Keratinocyte (primary cell): Measurements from ENCODE around the gene OR4D10. TPM values are rescaled to one million over a fixed set of nuclear protein-coding genes. Genes with fewer than 3 reads are reported as not detected.

Experiments used
- DNase-seq: peaks from one replicate; pipeline ENCODE4 v3.0.0-alpha.2; 2011; ENCODE audit warnings: low read depth, missing footprints, low spot score
- FAIRE-seq: peaks from 2 replicates; lab custom pipeline; 2011; peaks lifted over from hg19 to GRCh38; lab: Jason Lieb, UNC
- H2AFZ ChIP-seq: 2 replicates; pipeline ENCODE4 v1.6.0; 2012; ENCODE audit warnings: low read length, control low read depth, inconsistent platforms; ENCODE audit not compliant: control insufficient read depth
- H3K27ac ChIP-seq: 2 replicates; pipeline ENCODE4 v1.5.1; 2011; ENCODE audit warnings: low read length; ENCODE audit not compliant: control insufficient read depth, insufficient read depth
- H3K27me3 ChIP-seq: 3 replicates; pipeline ENCODE4 v1.6.0; 2011; ENCODE audit warnings: low read length; ENCODE audit not compliant: control insufficient read depth, insufficient read depth; ENCODE audit errors: extremely low read depth
- H3K36me3 ChIP-seq, 2 experiments: 2 replicates in 1 of 2; 3 replicates in 1 of 2; pipeline ENCODE4 v1.5.1; 2011; ENCODE audit warnings: low read length in 2 of 2, mild to moderate bottlenecking in 1 of 2; ENCODE audit not compliant: control insufficient read depth in 2 of 2, insufficient read depth in 2 of 2; ENCODE audit errors: extremely low read depth in 1 of 2
- H3K4me1 ChIP-seq: 3 replicates; pipeline ENCODE4 v1.5.1; 2011; ENCODE audit warnings: low read length; ENCODE audit not compliant: control insufficient read depth, insufficient read depth; ENCODE audit errors: extremely low read depth
- H3K4me2 ChIP-seq: 3 replicates; pipeline ENCODE4 v1.6.0; 2011; ENCODE audit warnings: low read depth, low read length; ENCODE audit not compliant: control insufficient read depth, insufficient read depth; ENCODE audit errors: extremely low read depth
- H3K4me3 ChIP-seq, 3 experiments: fragments of 200-600 bp in 1 of 3; sonication (generic) in 1 of 3; 2 replicates in 2 of 3; 3 replicates in 1 of 3; pipeline ENCODE4 v1.5.1; 2011 to 2016; ENCODE audit warnings: low read length in 3 of 3, mild to moderate bottlenecking in 3 of 3, control low read depth in 2 of 3, inconsistent platforms in 1 of 3, low read depth in 1 of 3, mixed read lengths in 1 of 3, mixed run types in 1 of 3, moderate library complexity in 1 of 3; ENCODE audit not compliant: control insufficient read depth in 2 of 3, insufficient read depth in 2 of 3; ENCODE audit errors: extremely low read depth in 1 of 3
- H3K79me2 ChIP-seq: 2 replicates; pipeline ENCODE4 v1.6.0; 2012; ENCODE audit warnings: low read length; ENCODE audit not compliant: control insufficient read depth, insufficient read depth
- H3K9ac ChIP-seq: 3 replicates; pipeline ENCODE4 v1.6.0; 2011; ENCODE audit warnings: low read length; ENCODE audit not compliant: control insufficient read depth, insufficient read depth; ENCODE audit errors: extremely low read depth
- H3K9me1 ChIP-seq: 3 replicates; pipeline ENCODE4 v1.6.0; 2011; ENCODE audit warnings: low read length; ENCODE audit not compliant: control insufficient read depth, insufficient read depth; ENCODE audit errors: extremely low read depth
- H3K9me3 ChIP-seq: 2 replicates; pipeline ENCODE4 v1.5.1; 2012; ENCODE audit warnings: low read depth, low read length; ENCODE audit not compliant: control insufficient read depth
- H4K20me1 ChIP-seq: 3 replicates; pipeline ENCODE4 v1.6.0; 2011; ENCODE audit warnings: low read length; ENCODE audit not compliant: control insufficient read depth, insufficient read depth; ENCODE audit errors: extremely low read depth
- EZH2 ChIP-seq: IDR thresholded peaks from one replicate; pipeline ENCODE4 v1.6.1; 2012; ENCODE audit warnings: inconsistent platforms, mild to moderate bottlenecking, low read length, moderate library complexity
- dilution Hi-C: fragments of 300-500 bp; cut with MboI; formaldehyde crosslinking; loops from one replicate; pipeline ENCODE4 v1.7.0; 2020; ENCODE audit warnings: low sequenced_read_pairs; ENCODE audit not compliant: extremely low pct_ligation_motif_present
- polyA plus RNA-seq, 5 experiments: library from polyadenylated mRNA; depleted of rRNA in 3 of 5; stranded (reverse) in 3 of 5; stranded (forward) in 1 of 5; unstranded in 1 of 5; fragments of >200 nt; gene quantifications; 1 replicate in 1 of 5; 2 replicates in 3 of 5; 3 replicates in 1 of 5; pipeline versions ENCODE4 v1.2.1 to v1.2.3, GENCODE V29; 2011 to 2012; ENCODE audit warnings: missing spikeins in 2 of 5, low read depth in 1 of 5, low replicate concordance in 1 of 5
- TF ChIP-seq, protein P1 (sequence below), 3 experiments: IDR thresholded peaks in 1 of 3; conservative IDR thresholded peaks in 1 of 3; optimal IDR thresholded peaks in 1 of 3; 2 replicates in 2 of 3; 3 replicates in 1 of 3; pipeline versions ENCODE3 to v1.5.1; 2011; ENCODE audit warnings: low read length in 3 of 3, mild to moderate bottlenecking in 3 of 3, moderate library complexity in 2 of 3, control low read depth in 1 of 3, inconsistent platforms in 1 of 3; ENCODE audit not compliant: insufficient read depth in 2 of 3; ENCODE audit errors: extremely low read depth in 1 of 3

The OR4D10 gene
- polyA plus RNA-seq, 1 donor (not counting 4 experiments of a cell fraction or from before 2014, with no cell fraction given), result not detected

DNA sequence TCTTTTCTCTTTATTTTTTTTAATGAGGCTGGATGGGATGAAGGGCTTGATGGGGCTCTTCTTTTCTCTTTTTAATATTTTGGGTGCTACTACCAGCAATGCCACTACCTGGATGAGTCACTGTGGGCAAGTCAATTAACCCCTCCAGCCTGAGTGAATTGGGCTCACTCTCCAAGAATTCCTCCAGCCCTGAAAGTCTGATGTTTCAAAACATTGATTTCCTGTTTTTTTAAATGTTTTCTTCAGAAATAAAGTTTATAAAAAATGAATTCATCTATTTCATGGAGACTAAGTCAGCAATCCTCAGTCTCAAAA, 46.1 kb upstream of the OR4D10 start:
- DNase-seq, result no peak

DNA sequence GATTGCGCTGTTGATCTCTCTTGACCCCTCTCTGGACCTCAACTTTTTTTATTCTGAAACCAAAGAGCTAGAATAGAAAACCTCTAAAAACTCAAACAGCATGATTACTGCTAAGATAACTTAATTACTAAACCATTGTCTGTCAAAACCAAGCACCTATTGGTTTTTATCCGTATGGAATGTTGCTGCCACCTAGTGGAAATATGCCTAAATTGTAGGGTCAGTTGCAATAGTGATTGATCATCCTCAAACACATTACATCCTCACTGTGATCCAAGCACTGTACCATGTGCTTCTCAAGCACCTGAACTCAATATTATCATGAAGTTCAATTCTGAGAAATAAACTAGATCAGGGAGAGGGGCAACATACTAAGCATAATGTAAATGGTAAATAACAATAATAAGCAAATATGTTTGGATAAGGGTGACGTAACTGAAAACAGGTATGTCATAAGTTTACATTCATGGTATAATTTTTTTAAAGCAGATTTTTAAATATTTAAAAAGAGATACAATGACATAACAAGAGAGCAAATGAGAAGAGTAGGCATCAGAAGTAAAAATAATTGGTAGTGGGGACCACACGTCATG, 43.1 kb upstream of the OR4D10 start:
- dilution Hi-C loops, result no loop called here
- H3K4me1 ChIP-seq, result no peaks in the 10 kb centered on the region
- no peaks in the 10 kb centered on the region for H4K20me1 ChIP-seq
- no peaks in the 10 kb centered on the region for H3K79me2 ChIP-seq
- no peak overlapping the region for H3K27ac ChIP-seq
- DNase-seq (peak; percentile 19), FAIRE-seq (peak; percentile 77)
- no peaks in the 10 kb centered on the region for H3K27me3 ChIP-seq
- no peaks in the 10 kb centered on the region for H3K9me3 ChIP-seq
- TF ChIP-seq, protein P1, sequence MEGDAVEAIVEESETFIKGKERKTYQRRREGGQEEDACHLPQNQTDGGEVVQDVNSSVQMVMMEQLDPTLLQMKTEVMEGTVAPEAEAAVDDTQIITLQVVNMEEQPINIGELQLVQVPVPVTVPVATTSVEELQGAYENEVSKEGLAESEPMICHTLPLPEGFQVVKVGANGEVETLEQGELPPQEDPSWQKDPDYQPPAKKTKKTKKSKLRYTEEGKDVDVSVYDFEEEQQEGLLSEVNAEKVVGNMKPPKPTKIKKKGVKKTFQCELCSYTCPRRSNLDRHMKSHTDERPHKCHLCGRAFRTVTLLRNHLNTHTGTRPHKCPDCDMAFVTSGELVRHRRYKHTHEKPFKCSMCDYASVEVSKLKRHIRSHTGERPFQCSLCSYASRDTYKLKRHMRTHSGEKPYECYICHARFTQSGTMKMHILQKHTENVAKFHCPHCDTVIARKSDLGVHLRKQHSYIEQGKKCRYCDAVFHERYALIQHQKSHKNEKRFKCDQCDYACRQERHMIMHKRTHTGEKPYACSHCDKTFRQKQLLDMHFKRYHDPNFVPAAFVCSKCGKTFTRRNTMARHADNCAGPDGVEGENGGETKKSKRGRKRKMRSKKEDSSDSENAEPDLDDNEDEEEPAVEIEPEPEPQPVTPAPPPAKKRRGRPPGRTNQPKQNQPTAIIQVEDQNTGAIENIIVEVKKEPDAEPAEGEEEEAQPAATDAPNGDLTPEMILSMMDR (optimal IDR thresholded peaks at IDR 0.05 in 1 of 3, IDR thresholded peaks at IDR 0.05 in 1 of 3, conservative IDR thresholded peaks at IDR 0.05 in 1 of 3; ENCODE audit: extremely low read depth in 1 of 3, insufficient read depth in 2 of 3, low read length in 3 of 3), result peak; percentile 33 to 75 (median 65)
- TF ChIP-seq EZH2, result no peak
- H3K4me2 ChIP-seq, result no peak overlapping the region
- H3K9ac ChIP-seq, result no peak overlapping the region
- no peak overlapping the region for H3K4me3 ChIP-seq
- H2AFZ ChIP-seq, result no peak overlapping the region
- H3K36me3 ChIP-seq, result no peaks in the 10 kb centered on the region
- no peaks in the 10 kb centered on the region for H3K9me1 ChIP-seq

More for the DNA sequence above, 46.1 kb upstream of the OR4D10 start:
- no peaks in the 10 kb centered on the region for H3K9me1 ChIP-seq
- no peaks in the 10 kb centered on the region for H3K79me2 ChIP-seq
- H2AFZ ChIP-seq, result no peak overlapping the region
- H3K9ac ChIP-seq, result no peak overlapping the region
- no peaks in the 10 kb centered on the region for H4K20me1 ChIP-seq
- no peak for FAIRE-seq
- no peak overlapping the region for H3K27ac ChIP-seq
- no peaks in the 10 kb centered on the region for H3K4me1 ChIP-seq
- TF ChIP-seq, protein P1 (optimal IDR thresholded peaks at IDR 0.05 in 1 of 3, IDR thresholded peaks at IDR 0.05 in 1 of 3, conservative IDR thresholded peaks at IDR 0.05 in 1 of 3; ENCODE audit: extremely low read depth in 1 of 3, insufficient read depth in 2 of 3, low read length in 3 of 3), result no peak
- no peak overlapping the region for H3K4me3 ChIP-seq
- H3K27me3 ChIP-seq, result no peaks in the 10 kb centered on the region
- no peaks in the 10 kb centered on the region for H3K9me3 ChIP-seq
- no peaks in the 10 kb centered on the region for H3K36me3 ChIP-seq
- no peak overlapping the region for H3K4me2 ChIP-seq
- dilution Hi-C loops, result no loop called here
